MM.1S (cell line): Measurements from ENCODE around the gene AADACL4.

Experiments used
- DNase-seq: peaks from one replicate; pipeline ENCODE4 v3.0.0-alpha.2; 2015
- H2AFZ ChIP-seq: fragments of 300-600 bp; sonication (generic); 2 replicates; pipeline ENCODE4 v1.6.0; 2016; ENCODE audit warnings: antibody characterized with exemption, low read length
- H3F3A ChIP-seq: fragments of 300-600 bp; sonication (generic); 2 replicates; pipeline ENCODE4 v1.6.1; 2016; ENCODE audit warnings: mild to moderate bottlenecking, antibody characterized with exemption, low read length, moderate library complexity, mixed read lengths; ENCODE audit not compliant: insufficient read depth
- H3K27ac ChIP-seq: fragments of 300-600 bp; sonication (generic); 2 replicates; pipeline ENCODE4 v1.5.1; 2016; ENCODE audit warnings: mild to moderate bottlenecking, low read length
- H3K27me3 ChIP-seq: fragments of 300-600 bp; sonication (generic); replicated peaks from 2 replicates; pipeline ENCODE4 v1.6.0; 2016; ENCODE audit warnings: low read length; ENCODE audit not compliant: insufficient read depth
- H3K36me3 ChIP-seq: fragments of 300-600 bp; sonication (generic); replicated peaks from 2 replicates; pipeline ENCODE4 v1.6.1; 2016; ENCODE audit warnings: mild to moderate bottlenecking, low read length, mixed read lengths; ENCODE audit not compliant: insufficient read depth
- H3K4me1 ChIP-seq: fragments of 300-600 bp; sonication (generic); 2 replicates; pipeline ENCODE4 v1.6.1; 2016; ENCODE audit warnings: low read length, mixed read lengths
- H3K4me2 ChIP-seq: fragments of 300-600 bp; sonication (generic); 2 replicates; pipeline ENCODE4 v1.6.0; 2016; ENCODE audit warnings: low read depth, low read length
- H3K4me3 ChIP-seq: fragments of 300-600 bp; sonication (generic); 2 replicates; pipeline ENCODE4 v1.5.1; 2016; ENCODE audit warnings: low read length, mixed read lengths
- H3K79me2 ChIP-seq: fragments of 300-600 bp; sonication (generic); 2 replicates; pipeline ENCODE4 v1.6.1; 2016; ENCODE audit warnings: mixed run types, low read length, mixed read lengths
- H3K9ac ChIP-seq: fragments of 300-600 bp; sonication (generic); 2 replicates; pipeline ENCODE4 v1.6.1; 2016; ENCODE audit warnings: low read length, mixed read lengths
- H3K9me2 ChIP-seq: fragments of 300-600 bp; sonication (generic); replicated peaks from 2 replicates; pipeline ENCODE4 v1.6.1; 2016; ENCODE audit warnings: mild to moderate bottlenecking, low read length, mixed read lengths; ENCODE audit not compliant: insufficient read depth
- H3K9me3 ChIP-seq: fragments of 300-600 bp; sonication (generic); replicated peaks from 2 replicates; pipeline ENCODE4 v1.6.1; 2016; ENCODE audit warnings: mild to moderate bottlenecking, low read length, mixed read lengths; ENCODE audit not compliant: insufficient read depth
- H4K20me1 ChIP-seq: fragments of 300-600 bp; sonication (generic); 2 replicates; pipeline ENCODE4 v1.6.1; 2016; ENCODE audit warnings: mild to moderate bottlenecking, low read length, moderate library complexity, mixed read lengths; ENCODE audit not compliant: insufficient read depth
- EZH2 ChIP-seq: fragments of 300-600 bp; sonication (generic); optimal IDR thresholded peaks from 2 replicates; pipeline ENCODE3; 2017; ENCODE audit warnings: low read depth, mild to moderate bottlenecking, antibody characterized with exemption, low read length, mixed read lengths
- EZH2phosphoT487 ChIP-seq: fragments of 300-600 bp; sonication (generic); IDR thresholded peaks from 2 replicates; pipeline ENCODE4 v1.6.1; 2018; ENCODE audit warnings: antibody characterized with exemption, low read length
- TF ChIP-seq, protein P1 (sequence below): fragments of 300-600 bp; sonication (generic); IDR thresholded peaks from 2 replicates; pipeline ENCODE4 v1.5.1; 2016; ENCODE audit warnings: antibody characterized with exemption, low read length, mixed read lengths

The AADACL4 gene

DNA sequence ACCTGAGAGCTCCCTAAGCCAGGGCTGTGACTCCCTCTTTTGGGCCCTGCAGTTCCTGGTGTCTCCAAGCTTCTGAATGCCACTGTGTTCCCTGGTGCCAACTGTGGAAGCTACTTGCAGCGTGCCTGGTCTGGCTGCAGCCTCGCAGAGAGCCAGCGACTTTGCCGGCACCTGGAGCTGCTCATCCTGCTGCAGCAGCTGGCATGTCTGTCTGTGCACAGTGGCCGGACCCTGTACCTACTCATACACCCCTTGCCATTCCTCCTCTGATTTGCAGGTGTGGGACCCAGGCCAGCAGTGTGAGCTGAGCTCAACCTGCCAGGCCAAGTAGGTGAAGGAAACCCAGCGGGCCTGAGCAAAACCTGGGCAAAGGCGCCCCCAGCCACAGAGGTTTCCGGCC lies 12.3 kb upstream of the AADACL4 start:
- Histone ChIP-seq H3K79me2 (no peaks in the 10 kb centered on the region), H3K27me3 (peaks cover 30% of the 10 kb centered on the region; the same call in 1 of the 2 replicates), H4K20me1 (no peaks in the 10 kb centered on the region), H3K4me1 (no peaks in the 10 kb centered on the region), H3K9me3 (no peaks in the 10 kb centered on the region), H3K4me2 (no peak overlapping the region), H3K4me3 (no peak overlapping the region), H3K9me2 (no peaks in the 10 kb centered on the region), H3K36me3 (no peaks in the 10 kb centered on the region), H3K9ac (no peak overlapping the region), H3F3A (no peaks in the 10 kb centered on the region), H3K27ac (no peak overlapping the region), H2AFZ (no peak overlapping the region)
- no peak for DNase-seq
- TF ChIP-seq, protein P1, sequence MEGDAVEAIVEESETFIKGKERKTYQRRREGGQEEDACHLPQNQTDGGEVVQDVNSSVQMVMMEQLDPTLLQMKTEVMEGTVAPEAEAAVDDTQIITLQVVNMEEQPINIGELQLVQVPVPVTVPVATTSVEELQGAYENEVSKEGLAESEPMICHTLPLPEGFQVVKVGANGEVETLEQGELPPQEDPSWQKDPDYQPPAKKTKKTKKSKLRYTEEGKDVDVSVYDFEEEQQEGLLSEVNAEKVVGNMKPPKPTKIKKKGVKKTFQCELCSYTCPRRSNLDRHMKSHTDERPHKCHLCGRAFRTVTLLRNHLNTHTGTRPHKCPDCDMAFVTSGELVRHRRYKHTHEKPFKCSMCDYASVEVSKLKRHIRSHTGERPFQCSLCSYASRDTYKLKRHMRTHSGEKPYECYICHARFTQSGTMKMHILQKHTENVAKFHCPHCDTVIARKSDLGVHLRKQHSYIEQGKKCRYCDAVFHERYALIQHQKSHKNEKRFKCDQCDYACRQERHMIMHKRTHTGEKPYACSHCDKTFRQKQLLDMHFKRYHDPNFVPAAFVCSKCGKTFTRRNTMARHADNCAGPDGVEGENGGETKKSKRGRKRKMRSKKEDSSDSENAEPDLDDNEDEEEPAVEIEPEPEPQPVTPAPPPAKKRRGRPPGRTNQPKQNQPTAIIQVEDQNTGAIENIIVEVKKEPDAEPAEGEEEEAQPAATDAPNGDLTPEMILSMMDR, result no peak
- TF ChIP-seq EZH2, result no peak
- no peak for TF ChIP-seq EZH2phosphoT487

DNA sequence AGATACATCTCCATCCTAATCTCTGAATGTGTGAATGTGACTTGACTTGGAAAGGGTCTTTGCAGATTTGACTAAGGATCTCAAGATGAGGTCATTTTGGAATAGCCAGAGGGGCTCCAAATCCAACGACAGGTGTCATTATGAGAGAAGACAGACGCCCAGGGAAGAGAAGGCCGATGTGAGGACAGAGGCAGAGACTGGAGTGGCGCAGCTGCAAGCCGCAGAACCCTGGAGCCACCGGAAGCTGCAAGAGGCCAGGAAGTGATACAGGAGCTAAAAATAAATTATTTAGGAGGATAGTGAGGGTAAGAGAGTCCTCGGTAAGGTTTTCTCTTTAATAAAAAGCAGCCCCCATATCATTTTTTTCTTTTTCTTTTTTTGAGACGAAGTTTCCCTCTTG lies 9.7 kb upstream of the AADACL4 start:
- H3K9ac ChIP-seq, result no peak overlapping the region
- H3K9me2 ChIP-seq, result no peaks in the 10 kb centered on the region
- H3K27ac ChIP-seq, result no peak overlapping the region
- no peak for TF ChIP-seq EZH2phosphoT487
- no peak for TF ChIP-seq EZH2
- TF ChIP-seq, protein P1, result no peak
- no peaks in the 10 kb centered on the region for H3K9me3 ChIP-seq
- H3K4me3 ChIP-seq, result no peak overlapping the region
- H3K79me2 ChIP-seq, result no peaks in the 10 kb centered on the region
- DNase-seq, result no peak
- no peak overlapping the region for H2AFZ ChIP-seq
- peaks cover 31% of the 10 kb centered on the region; the same call in 1 of the 2 replicates for H3K27me3 ChIP-seq
- no peaks in the 10 kb centered on the region for H4K20me1 ChIP-seq
- H3F3A ChIP-seq, result no peaks in the 10 kb centered on the region
- H3K36me3 ChIP-seq, result no peaks in the 10 kb centered on the region
- no peak overlapping the region for H3K4me2 ChIP-seq
- no peaks in the 10 kb centered on the region for H3K4me1 ChIP-seq

DNA sequence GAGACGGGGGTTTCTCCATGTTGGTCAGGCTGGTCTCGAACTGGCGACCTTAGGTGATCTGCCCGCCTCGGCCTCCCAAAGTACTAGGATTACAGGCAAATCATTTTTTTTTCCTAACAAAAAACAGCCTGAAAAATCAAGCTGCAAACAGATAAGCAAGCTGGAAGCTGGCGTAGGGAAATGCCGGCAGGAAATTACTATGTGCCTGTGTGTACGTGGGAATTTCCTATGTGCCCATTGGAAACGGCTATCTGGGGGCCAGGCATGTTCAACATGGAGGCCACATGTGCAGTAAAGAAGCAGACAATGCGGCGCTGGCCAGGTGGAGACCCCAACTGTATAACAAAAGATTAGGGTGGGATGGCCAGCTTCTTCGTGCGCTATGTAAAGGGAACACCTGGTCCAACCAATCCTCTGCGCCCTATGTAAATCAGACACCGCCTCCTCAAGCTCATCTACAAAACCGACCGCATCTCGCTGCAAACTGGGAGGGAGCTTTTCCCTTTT lies 9.1 kb upstream of the AADACL4 start:
- Histone ChIP-seq H3K4me2 (no peak overlapping the region), H4K20me1 (no peaks in the 10 kb centered on the region), H3K79me2 (no peaks in the 10 kb centered on the region), H3K36me3 (no peaks in the 10 kb centered on the region), H3K9me3 (no peaks in the 10 kb centered on the region), H3K4me1 (no peaks in the 10 kb centered on the region), H3K27ac (no peak overlapping the region), H3F3A (no peaks in the 10 kb centered on the region), H2AFZ (no peak overlapping the region), H3K9ac (no peak overlapping the region), H3K4me3 (no peak overlapping the region), H3K27me3 (peaks cover 31% of the 10 kb centered on the region; the same call in 1 of the 2 replicates), H3K9me2 (no peaks in the 10 kb centered on the region)
- DNase-seq, result no peak
- TF ChIP-seq EZH2phosphoT487, result no peak
- TF ChIP-seq, protein P1, result no peak
- TF ChIP-seq EZH2, result no peak
